Upper lobe of left lung (tissue), 4 donors: Measurements from ENCODE around the gene ZNF333.

Experiments used
- POLR2A ChIP-seq, 4 donors: fragments of 450-650 bp; IDR thresholded peaks; one replicate each; pipeline ENCODE4 v1.5.1; 2016 to 2017; ENCODE audit warnings: antibody characterized with exemption in 4 of 4, mild to moderate bottlenecking in 2 of 4
- POLR2AphosphoS5 ChIP-seq, 2 donors: sonication (generic); formaldehyde crosslinking; IDR thresholded peaks; one replicate each; pipeline ENCODE4 v1.5.1; 2017; ENCODE audit warnings: antibody characterized with exemption in 2 of 2
- TF ChIP-seq, protein P1 (sequence below), 6 experiments: fragments of 450-650 bp in 4 of 6; fragments of 200-600 bp in 2 of 6; sonication (generic) in 2 of 6; IDR thresholded peaks; one replicate each; pipeline ENCODE4 v1.5.1; 2016 to 2019; ENCODE audit warnings: antibody characterized with exemption in 6 of 6

DNA sequence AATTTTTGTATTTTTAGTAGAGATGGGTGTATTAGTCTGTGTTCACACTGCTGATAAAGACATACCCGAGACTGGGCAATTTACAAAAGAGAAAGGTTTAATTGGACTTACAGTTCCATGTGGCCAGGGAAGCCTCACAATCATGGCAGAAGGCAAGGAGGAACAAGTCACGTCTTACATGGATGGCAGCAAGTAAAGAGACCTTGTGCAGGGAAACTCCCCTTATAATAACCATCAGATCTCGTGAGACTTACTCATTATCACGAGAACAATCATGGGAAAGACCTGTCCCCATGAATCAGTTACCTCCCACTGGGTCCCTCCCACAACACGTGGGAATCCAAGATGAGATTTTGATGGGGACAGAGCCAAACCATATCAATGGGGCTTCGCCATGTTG is 14.6 kb downstream of the ZNF333 start:
- TF ChIP-seq POLR2A (IDR thresholded peaks at IDR 0.05) (no peak), POLR2AphosphoS5 (IDR thresholded peaks at IDR 0.05) (no peak)
- TF ChIP-seq, protein P1, sequence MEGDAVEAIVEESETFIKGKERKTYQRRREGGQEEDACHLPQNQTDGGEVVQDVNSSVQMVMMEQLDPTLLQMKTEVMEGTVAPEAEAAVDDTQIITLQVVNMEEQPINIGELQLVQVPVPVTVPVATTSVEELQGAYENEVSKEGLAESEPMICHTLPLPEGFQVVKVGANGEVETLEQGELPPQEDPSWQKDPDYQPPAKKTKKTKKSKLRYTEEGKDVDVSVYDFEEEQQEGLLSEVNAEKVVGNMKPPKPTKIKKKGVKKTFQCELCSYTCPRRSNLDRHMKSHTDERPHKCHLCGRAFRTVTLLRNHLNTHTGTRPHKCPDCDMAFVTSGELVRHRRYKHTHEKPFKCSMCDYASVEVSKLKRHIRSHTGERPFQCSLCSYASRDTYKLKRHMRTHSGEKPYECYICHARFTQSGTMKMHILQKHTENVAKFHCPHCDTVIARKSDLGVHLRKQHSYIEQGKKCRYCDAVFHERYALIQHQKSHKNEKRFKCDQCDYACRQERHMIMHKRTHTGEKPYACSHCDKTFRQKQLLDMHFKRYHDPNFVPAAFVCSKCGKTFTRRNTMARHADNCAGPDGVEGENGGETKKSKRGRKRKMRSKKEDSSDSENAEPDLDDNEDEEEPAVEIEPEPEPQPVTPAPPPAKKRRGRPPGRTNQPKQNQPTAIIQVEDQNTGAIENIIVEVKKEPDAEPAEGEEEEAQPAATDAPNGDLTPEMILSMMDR (IDR thresholded peaks at IDR 0.05), result no peak
